ENCODE data around the gene INSYN2B.

The INSYN2B gene

GRCh38 chr5:169886033-169886432, 94.3 kb downstream of the INSYN2B start:
- no peak for TF ChIP-seq CTCF (IDR thresholded peaks at IDR 0.05)
- H3K4me3 ChIP-seq = no peak overlapping the region
- DNase-seq (ENCODE audit: low spot score) = no peak
- H3K27ac ChIP-seq = no peak overlapping the region

- TF ChIP-seq CTCF (IDR thresholded peaks at IDR 0.05) = no peak
- Histone ChIP-seq H3K27ac (no peak overlapping the region), H3K4me3 (no peak overlapping the region)
- DNase-seq (ENCODE audit: low spot score) = no peak
Measured at GRCh38 chr5:169881702-169882303, 98.5 kb downstream of the INSYN2B start.

GRCh38 chr5:169880785-169881184, 99.5 kb downstream of the INSYN2B start:
- DNase-seq (ENCODE audit: low spot score) = no peak
- TF ChIP-seq CTCF (IDR thresholded peaks at IDR 0.05) = no peak
- no peak overlapping the region for H3K4me3 ChIP-seq
- no peak overlapping the region for H3K27ac ChIP-seq

- H3K4me3 ChIP-seq = no peak overlapping the region
- TF ChIP-seq CTCF (IDR thresholded peaks at IDR 0.05) = no peak
- H3K27ac ChIP-seq = no peak overlapping the region
- DNase-seq (ENCODE audit: low spot score) = no peak
Measured at GRCh38 chr5:169880012-169880663, 100.2 kb downstream of the INSYN2B start.

- H3K4me3 ChIP-seq = no peak overlapping the region
- no peak overlapping the region for H3K27ac ChIP-seq
- DNase-seq (ENCODE audit: low spot score) = no peak
- no peak for TF ChIP-seq CTCF (IDR thresholded peaks at IDR 0.05)
Measured at GRCh38 chr5:169876386-169876785, 103.9 kb downstream of the INSYN2B start.

- no peak for DNase-seq (ENCODE audit: low spot score)
- TF ChIP-seq CTCF (IDR thresholded peaks at IDR 0.05) = no peak
- H3K4me3 ChIP-seq = no peak overlapping the region
- no peak overlapping the region for H3K27ac ChIP-seq
Measured at GRCh38 chr5:169875731-169876130, 104.6 kb downstream of the INSYN2B start.

- peak overlapping the region in 1 of 2 donors; percentile 58 for H3K27ac ChIP-seq
- no peak for TF ChIP-seq CTCF (IDR thresholded peaks at IDR 0.05)
- no peak for DNase-seq (ENCODE audit: low spot score)
- H3K4me3 ChIP-seq = no peak overlapping the region
Measured at GRCh38 chr5:169875091-169875728, 105.1 kb downstream of the INSYN2B start.

All from coronary artery (tissue), 2 donors.